Fibroblast of the aortic adventitia (primary cell): ENCODE results near the gene BCL11A. TPM values are rescaled to one million over a fixed set of nuclear protein-coding genes. Genes with fewer than 3 reads are reported as not detected.

Source experiments
- DNase-seq: peaks from one replicate; pipeline ENCODE4 v3.0.0-alpha.2; 2010; ENCODE audit warnings: low read depth
- H3K4me3 ChIP-seq: 2 replicates; pipeline ENCODE4 v1.5.1; 2011; ENCODE audit warnings: low read depth, mild to moderate bottlenecking, control low read depth, low read length, moderate library complexity
- CTCF ChIP-seq: IDR thresholded peaks from 2 replicates; pipeline ENCODE4 v1.5.1; 2011; ENCODE audit warnings: mild to moderate bottlenecking, low read length, control low read depth, inconsistent platforms; ENCODE audit not compliant: insufficient read depth
- total RNA-seq: library from RNA; depleted of rRNA; stranded (reverse); fragments of >200 nt; gene quantifications from 2 replicates; pipeline ENCODE4 v1.2.3, GENCODE V29; 2012; ENCODE audit warnings: low replicate concordance

Gene BCL11A
- total RNA-seq, 1 donor: 0.09 TPM

- DNase-seq: no peak
- H3K4me3 ChIP-seq: no peak overlapping the region
- no peak for TF ChIP-seq CTCF
Observed at GRCh38 chr2:60480089-60480773, 73.2 kb downstream of the BCL11A start.

- DNase-seq: no peak
- TF ChIP-seq CTCF: no peak
- no peak overlapping the region for H3K4me3 ChIP-seq
Observed at GRCh38 chr2:60479226-60480088, 74.0 kb downstream of the BCL11A start.

GRCh38 chr2:60478660-60479059 lies 74.8 kb downstream of the BCL11A start:
- DNase-seq: no peak
- H3K4me3 ChIP-seq: no peak overlapping the region
- TF ChIP-seq CTCF: no peak

GRCh38 chr2:60476206-60476954 lies 77.1 kb downstream of the BCL11A start:
- no peak for DNase-seq
- H3K4me3 ChIP-seq: no peak overlapping the region
- no peak for TF ChIP-seq CTCF

GRCh38 chr2:60475123-60475830 lies 78.2 kb downstream of the BCL11A start:
- no peak overlapping the region for H3K4me3 ChIP-seq
- DNase-seq: no peak
- TF ChIP-seq CTCF: no peak

GRCh38 chr2:60474301-60474700 lies 79.2 kb downstream of the BCL11A start:
- no peak for DNase-seq
- no peak overlapping the region for H3K4me3 ChIP-seq
- no peak for TF ChIP-seq CTCF
